Right lobe of liver (tissue), 6 donors: ENCODE results near the gene SRP14. TPM values are rescaled to one million over a fixed set of nuclear protein-coding genes. Genes with fewer than 3 reads are reported as not detected.
"Not testable (repeated sequence)": the region's sequence is repeated elsewhere in the genome, so short reads cannot be mapped to it uniquely, and the experiment has no call there.

ENCODE experiments used
- ATAC-seq, 4 donors: fragments of 200-7000 bp; cut with Tn5 transposase; one replicate each; pipeline ENCODE4 v1.9.1; 2020; ENCODE audit warnings: mild to moderate bottlenecking in 4 of 4, moderate library complexity in 4 of 4
- DNase-seq, 3 donors: peaks; one replicate each; pipeline ENCODE4 v3.0.0-alpha.2; 2020
- H3K27ac ChIP-seq, 3 donors: fragments of 200-600 bp; one replicate each; pipeline ENCODE4 v1.8.0; 2022
- H3K27me3 ChIP-seq, 2 donors: fragments of 200-600 bp; one replicate each; pipeline ENCODE4 v1.8.0; 2022
- H3K36me3 ChIP-seq, 4 donors: fragments of 200-600 bp; sonication (generic) in 1 of 4; one replicate each; pipeline versions ENCODE4 v1.5.1 to v1.8.0; 2017 to 2022; ENCODE audit warnings: control low read depth in 1 of 4
- H3K4me1 ChIP-seq, 4 donors: fragments of 200-600 bp; sonication (generic) in 1 of 4; one replicate each; pipeline versions ENCODE4 v1.5.1 to v1.8.0; 2017 to 2022; ENCODE audit warnings: control low read depth in 1 of 4
- H3K4me3 ChIP-seq, 3 donors: fragments of 200-600 bp; one replicate each; pipeline ENCODE4 v1.8.0; 2022
- H3K9me3 ChIP-seq, 4 donors: fragments of 200-600 bp; sonication (generic) in 1 of 4; one replicate each; pipeline versions ENCODE4 v1.5.1 to v1.8.0; 2017 to 2022; ENCODE audit warnings: control low read depth in 1 of 4
- CTCF ChIP-seq, 4 donors: fragments of 200-600 bp in 3 of 4; fragments of 450-650 bp in 1 of 4; IDR thresholded peaks; one replicate each; pipeline versions ENCODE4 v1.5.1 to v1.8.0; 2016 to 2022; ENCODE audit warnings: antibody characterized with exemption in 4 of 4, mild to moderate bottlenecking in 2 of 4
- POLR2A ChIP-seq: fragments of 450-650 bp; IDR thresholded peaks from one replicate; pipeline ENCODE4 v1.6.1; 2017; ENCODE audit warnings: antibody characterized with exemption, mild to moderate bottlenecking
- WGBS: methylation state at CpG from one replicate; pipeline ENCODE4 v1.1.6; 2018; ENCODE audit warnings: low coverage, low lambda C conversion rate; ENCODE audit not compliant: insufficient coverage; ENCODE audit errors: missing lambda C conversion rate; 5-methylcytosine and 5-hydroxymethylcytosine counted together
- intact Hi-C, 2 donors: fragments of 100-400 bp; cut with DNase I; formaldehyde crosslinking; loops; one replicate each; pipeline versions ENCODE4 v1.11.2 to v1.14.1; 2022
- total RNA-seq, 6 experiments: library from RNA; depleted of rRNA in 2 of 6; stranded (reverse); fragments of >200 nt in 2 of 6; fragmentation: NEBNext Ultra II Directional in 3 of 6; extraction: Animal tissue kit (Norgen Biotek cat#: 25700) in 3 of 6; gene quantifications; one replicate each; pipeline versions ENCODE4 v1.1.0 to v1.2.4, GENCODE V29; 2016 to 2023
- donor health status: DM: no; HTN: yes; CAD: no.
- donor health status: DM: no; HTN: no; CAD: no.
- donor health status: DM: no; HTN: no; CAD: no.
- donor health status: DM: no; HTN: yes; CAD: no.
- donor health status: DM: no; HTN: yes; CAD: no.

The SRP14 gene
- total RNA-seq, 6 experiments from 2014 or later: 57.9 to 277 (median 81.0) TPM

- intact Hi-C loops: loop anchor here (5.0 to 10.0 kb wide), 3 partner anchors 65 to 237 kb away; partner anchors contain the start of gene BMF (in 1 of the 2)
- peaks cover 0 to 21% (median 9%) of the 10 kb centered on the region in 4 donors for H3K36me3 ChIP-seq
- DNase-seq (no peak), ATAC-seq (peak in 2 of 4 donors; percentile 0 to 3)
- H3K27me3 ChIP-seq: no peaks in the 10 kb centered on the region
- peak overlapping the region in 2 of 3 donors; percentile 85 to 88 for H3K4me3 ChIP-seq
- peaks cover 0 to 33% (median 10%) of the 10 kb centered on the region in 4 donors for H3K4me1 ChIP-seq
- TF ChIP-seq CTCF (IDR thresholded peaks at IDR 0.05): no peak
- TF ChIP-seq POLR2A: no peak
- no peaks in the 10 kb centered on the region for H3K9me3 ChIP-seq
- H3K27ac ChIP-seq: peak overlapping the region; percentile 93 to 96 (median 95)
- WGBS: 14% methylated on average over 6 of the region's 6 CpGs
These were observed 1.3 kb upstream of the SRP14 start for GRCh38 chr15:40040293-40040635.

- peak overlapping the region; percentile 93 to 96 (median 95) for H3K27ac ChIP-seq
- H3K27me3 ChIP-seq: no peaks in the 10 kb centered on the region
- under 1% methylated on average over 18 of the region's 18 CpGs for WGBS
- H3K9me3 ChIP-seq: no peaks in the 10 kb centered on the region
- H3K4me1 ChIP-seq: peaks cover 0 to 26% (median 10%) of the 10 kb centered on the region in 4 donors
- ATAC-seq: peak in 1 of 4 donors; percentile 0
- H3K36me3 ChIP-seq: peaks cover 6 to 41% (median 22%) of the 10 kb centered on the region in 4 donors
- no peak for DNase-seq
- peak overlapping the region; percentile 81 to 88 (median 85) for H3K4me3 ChIP-seq
- no peak for TF ChIP-seq CTCF (IDR thresholded peaks at IDR 0.05)
- no peak for TF ChIP-seq POLR2A
- intact Hi-C loops: no loop called here
These were observed 725 bp downstream of the SRP14 start for GRCh38 chr15:40038275-40038637.

GRCh38 chr15:40037721-40038120, 1.3 kb downstream of the SRP14 start:
- Histone ChIP-seq H3K36me3 (peaks cover 7 to 46% (median 25%) of the 10 kb centered on the region in 4 donors), H3K27me3 (no peaks in the 10 kb centered on the region), H3K27ac (peak overlapping the region in 1 of 3 donors; percentile 93), H3K9me3 (no peaks in the 10 kb centered on the region), H3K4me1 (peaks cover 0 to 26% (median 10%) of the 10 kb centered on the region in 4 donors), H3K4me3 (peak overlapping the region; percentile 81 to 88 (median 85))
- TF ChIP-seq POLR2A: no peak
- TF ChIP-seq CTCF (IDR thresholded peaks at IDR 0.05): no peak
- WGBS: 32% methylated on average over 3 of the region's 3 CpGs
- DNase-seq (no peak), ATAC-seq (no peak)
- intact Hi-C loops: no loop called here

- H3K27ac ChIP-seq, DNase-seq, intact Hi-C loops, H3K4me3 ChIP-seq, ATAC-seq, H3K27me3 ChIP-seq, H3K9me3 ChIP-seq: not testable (repeated sequence)
- Histone ChIP-seq H3K4me1 (peaks cover 0 to 13% (median 4%) of the 10 kb centered on the region in 4 donors), H3K36me3 (peaks cover 7 to 71% (median 43%) of the 10 kb centered on the region in 4 donors)
- WGBS: 100% methylated on average over 1 of the region's 1 CpG
These were observed 3.8 kb downstream of the SRP14 start for GRCh38 chr15:40035182-40035581.

GRCh38 chr15:40034186-40034946, 4.6 kb downstream of the SRP14 start:
- WGBS: 84% methylated on average over 3 of the region's 3 CpGs
- intact Hi-C loops: no loop called here
- peaks cover 7 to 79% (median 48%) of the 10 kb centered on the region in 4 donors for H3K36me3 ChIP-seq

More at GRCh38 chr15:40034186-40034946, 4.6 kb downstream of the SRP14 start:
- no peaks in the 10 kb centered on the region for H3K27me3 ChIP-seq
- DNase-seq: no peak
- no peaks in the 10 kb centered on the region for H3K9me3 ChIP-seq
- TF ChIP-seq POLR2A: no peak
- no peak for TF ChIP-seq CTCF (IDR thresholded peaks at IDR 0.05)
- no peak overlapping the region for H3K4me3 ChIP-seq
- ATAC-seq: no peak
- peaks cover 0 to 6% (median 2%) of the 10 kb centered on the region in 4 donors for H3K4me1 ChIP-seq
- H3K27ac ChIP-seq: no peak overlapping the region
